Measurements from ENCODE around the gene TMF1. TPM values are rescaled to one million over a fixed set of nuclear protein-coding genes. Genes with fewer than 3 reads are reported as not detected.

TMF1 gene
- total RNA-seq, result 23.7 and 30.0 TPM in 2 replicates

GRCh38 chr3:69051756-69052471 lies at the start of gene TMF1:
TMF1 (minus strand) TSS chr3:69052333; CDS start chr3:69052086, 247 bp downstream.

GRCh38 chr3:69084326-69085167 lies 32.4 kb upstream of the TMF1 start, which contains the start of gene ARL6IP5:
ARL6IP5 (plus strand) TSS chr3:69084937; CDS start chr3:69085048, 111 bp downstream.

GRCh38 chr3:69080233-69080920 lies 28.2 kb upstream of the TMF1 start, which contains the start of gene UBA3:
UBA3 (minus strand) TSS chr3:69080365; CDS start chr3:69080353, 12 bp downstream.

GRCh38 chr3:69013253-69014021 lies 38.7 kb downstream of the TMF1 start, which contains the start of gene EOGT:
EOGT (minus strand) TSS chr3:69013684; CDS start chr3:69009846, 3,838 bp downstream.

Other genes starting within 250 kb of the TMF1 start
- gene TAFA4, start 119.8 kb downstream of the TMF1 start, total RNA-seq, result not detected in 2 replicates
- gene EOGT, start 38.6 kb downstream of the TMF1 start, total RNA-seq, result 39.4 and 40.2 TPM in 2 replicates
- gene UBA3, start 28.0 kb upstream of the TMF1 start, total RNA-seq, result 68.5 and 71.1 TPM in 2 replicates
- 63.1 and 65.5 TPM in 2 replicates for gene ARL6IP5, start 32.6 kb upstream of the TMF1 start, total RNA-seq
- gene LMOD3, start 70.3 kb upstream of the TMF1 start, total RNA-seq, result not detected in 2 replicates